ENCODE data around the gene NUP62CL. TPM values are rescaled to one million over a fixed set of nuclear protein-coding genes. Genes with fewer than 3 reads are reported as not detected.

NUP62CL gene
- total RNA-seq, 1 donor, result not detected

DNA sequence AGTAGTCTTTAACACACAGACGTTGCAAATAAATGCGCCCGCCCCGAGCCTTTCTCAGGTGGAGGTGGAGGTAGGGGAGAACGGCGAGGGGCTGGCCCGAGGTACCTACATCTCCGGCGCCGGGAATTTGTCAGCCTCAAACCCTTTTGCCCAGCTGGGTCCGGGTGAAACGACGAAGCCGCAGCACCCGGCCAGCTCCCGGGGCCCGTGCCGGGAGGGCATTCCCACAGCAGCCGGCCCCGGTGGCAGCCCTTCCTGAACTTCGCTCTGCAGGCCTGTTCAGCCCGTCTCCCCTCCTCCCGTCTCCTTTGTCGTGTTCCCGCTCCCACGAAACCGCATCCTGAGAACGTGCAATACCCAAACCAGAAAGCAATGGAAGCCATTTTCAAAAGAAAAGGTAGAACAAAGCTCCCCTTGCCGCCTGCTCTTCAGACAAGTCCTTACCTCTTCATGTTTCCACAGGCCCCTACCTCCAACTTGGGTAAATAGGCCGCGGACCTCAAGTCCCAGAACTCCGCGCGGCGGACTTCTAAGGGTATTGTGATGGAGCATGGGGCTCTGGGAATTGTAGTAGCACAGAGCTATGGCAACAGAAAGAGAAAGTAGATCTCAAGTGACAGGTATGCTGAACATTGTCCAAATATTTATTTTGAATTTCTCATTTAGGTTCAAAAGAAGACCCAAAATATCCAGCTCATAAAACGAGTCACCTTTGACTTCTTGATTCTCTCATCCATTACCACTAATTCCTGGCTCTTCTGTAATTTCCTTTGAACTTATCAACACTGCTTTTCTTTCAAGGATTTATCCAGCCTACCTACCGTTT, 87.7 kb downstream of the NUP62CL start, which contains the start of gene RBM41:
Gene RBM41 (minus strand): TSS at position 501 of the 826 bp plus-strand sequence. CDS start 49 bp downstream, at position 452.
- TF ChIP-seq, protein P1, sequence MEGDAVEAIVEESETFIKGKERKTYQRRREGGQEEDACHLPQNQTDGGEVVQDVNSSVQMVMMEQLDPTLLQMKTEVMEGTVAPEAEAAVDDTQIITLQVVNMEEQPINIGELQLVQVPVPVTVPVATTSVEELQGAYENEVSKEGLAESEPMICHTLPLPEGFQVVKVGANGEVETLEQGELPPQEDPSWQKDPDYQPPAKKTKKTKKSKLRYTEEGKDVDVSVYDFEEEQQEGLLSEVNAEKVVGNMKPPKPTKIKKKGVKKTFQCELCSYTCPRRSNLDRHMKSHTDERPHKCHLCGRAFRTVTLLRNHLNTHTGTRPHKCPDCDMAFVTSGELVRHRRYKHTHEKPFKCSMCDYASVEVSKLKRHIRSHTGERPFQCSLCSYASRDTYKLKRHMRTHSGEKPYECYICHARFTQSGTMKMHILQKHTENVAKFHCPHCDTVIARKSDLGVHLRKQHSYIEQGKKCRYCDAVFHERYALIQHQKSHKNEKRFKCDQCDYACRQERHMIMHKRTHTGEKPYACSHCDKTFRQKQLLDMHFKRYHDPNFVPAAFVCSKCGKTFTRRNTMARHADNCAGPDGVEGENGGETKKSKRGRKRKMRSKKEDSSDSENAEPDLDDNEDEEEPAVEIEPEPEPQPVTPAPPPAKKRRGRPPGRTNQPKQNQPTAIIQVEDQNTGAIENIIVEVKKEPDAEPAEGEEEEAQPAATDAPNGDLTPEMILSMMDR (IDR thresholded peaks at IDR 0.05; ENCODE audit: extremely low read depth, low read depth, low read length), result no peak
- H3K36me3 ChIP-seq (ENCODE audit: insufficient read depth, low read length), result peaks cover 18% of the 10 kb centered on the region
- no peaks in the 10 kb centered on the region for H4K20me1 ChIP-seq (ENCODE audit: insufficient read depth, low read length)
- peak within 1 kb of the TSS; percentile 70 for H3K4me3 ChIP-seq (ENCODE audit: insufficient read depth, low read length)
- H3K27me3 ChIP-seq (ENCODE audit: insufficient read depth, low read length), result peaks cover 13% of the 10 kb centered on the region
- H3K9me3 ChIP-seq (ENCODE audit: low read depth, low read length), result no peaks in the 10 kb centered on the region
- peak; percentile 54 for DNase-seq (ENCODE audit: insufficient read length, low spot score, missing footprints)
- peaks cover 3% of the 10 kb centered on the region for H3K4me1 ChIP-seq (ENCODE audit: insufficient read depth, low read length)
- H3K79me2 ChIP-seq (ENCODE audit: insufficient read depth, low read length), result peaks cover 12% of the 10 kb centered on the region
- peak within 1 kb of the TSS; percentile 16 for H3K27ac ChIP-seq (ENCODE audit: low read depth, low read length)
- H2AFZ ChIP-seq (ENCODE audit: low read length), result peak within 1 kb of the TSS; percentile 80
- peak within 1 kb of the TSS; percentile 79 for H3K4me2 ChIP-seq (ENCODE audit: insufficient read depth, low read length)

DNA sequence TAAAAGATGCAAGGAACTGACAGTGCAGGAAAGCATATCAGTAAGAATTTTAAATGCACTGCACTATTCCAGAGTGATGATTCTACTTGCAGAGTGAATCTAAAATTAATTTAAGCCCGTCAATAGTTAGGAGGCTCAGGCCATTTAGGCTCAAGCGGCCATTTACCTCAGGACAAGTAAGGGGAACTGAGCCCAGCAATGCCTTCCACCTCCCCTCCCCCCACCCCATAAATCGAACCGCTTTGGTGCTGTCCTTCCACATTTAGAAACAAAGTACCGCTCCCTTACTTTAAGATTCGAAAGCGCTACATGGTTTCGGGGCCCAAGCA, 88.3 kb downstream of the NUP62CL start:
- no peak overlapping the region for H3K27ac ChIP-seq (ENCODE audit: low read depth, low read length)
- peak overlapping the region; percentile 79 for H3K4me2 ChIP-seq (ENCODE audit: insufficient read depth, low read length)
- no peak for DNase-seq (ENCODE audit: insufficient read length, low spot score, missing footprints)
- H3K4me3 ChIP-seq (ENCODE audit: insufficient read depth, low read length), result peak overlapping the region; percentile 70
- H4K20me1 ChIP-seq (ENCODE audit: insufficient read depth, low read length), result no peaks in the 10 kb centered on the region
- H3K36me3 ChIP-seq (ENCODE audit: insufficient read depth, low read length), result peaks cover 18% of the 10 kb centered on the region
- TF ChIP-seq, protein P1 (IDR thresholded peaks at IDR 0.05; ENCODE audit: extremely low read depth, low read depth, low read length), result no peak
- H3K9me3 ChIP-seq (ENCODE audit: low read depth, low read length), result no peaks in the 10 kb centered on the region
- H3K4me1 ChIP-seq (ENCODE audit: insufficient read depth, low read length), result peaks cover 3% of the 10 kb centered on the region
- peak overlapping the region; percentile 80 for H2AFZ ChIP-seq (ENCODE audit: low read length)
- peaks cover 14% of the 10 kb centered on the region for H3K27me3 ChIP-seq (ENCODE audit: insufficient read depth, low read length)
- H3K79me2 ChIP-seq (ENCODE audit: insufficient read depth, low read length), result peaks cover 12% of the 10 kb centered on the region

DNA sequence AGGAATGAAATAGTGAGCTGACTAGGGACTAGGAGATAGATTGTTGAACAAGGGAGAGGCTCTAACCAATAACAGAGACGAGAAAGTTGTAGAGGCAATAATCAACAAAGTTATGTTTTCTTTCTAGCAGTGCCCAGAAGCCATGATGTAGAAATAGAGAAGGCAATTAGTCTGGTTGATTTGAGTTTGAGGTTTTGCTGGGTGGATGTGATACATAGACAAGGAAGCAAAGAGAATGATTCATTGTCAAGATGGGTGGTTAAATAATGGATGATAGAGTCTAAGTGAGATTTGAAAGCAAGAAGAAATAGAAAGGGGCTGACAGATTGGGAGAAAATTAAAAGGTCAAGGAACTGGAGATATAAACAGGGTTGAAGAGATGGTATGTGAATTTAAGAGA, 98.8 kb downstream of the NUP62CL start:
- H3K4me2 ChIP-seq (ENCODE audit: insufficient read depth, low read length), result no peak overlapping the region
- H3K36me3 ChIP-seq (ENCODE audit: insufficient read depth, low read length), result peaks cover 4% of the 10 kb centered on the region
- TF ChIP-seq, protein P1 (IDR thresholded peaks at IDR 0.05; ENCODE audit: extremely low read depth, low read depth, low read length), result no peak
- no peaks in the 10 kb centered on the region for H3K4me1 ChIP-seq (ENCODE audit: insufficient read depth, low read length)
- peaks cover 3% of the 10 kb centered on the region for H3K27me3 ChIP-seq (ENCODE audit: insufficient read depth, low read length)
- H2AFZ ChIP-seq (ENCODE audit: low read length), result no peak overlapping the region
- H3K27ac ChIP-seq (ENCODE audit: low read depth, low read length), result no peak overlapping the region
- DNase-seq (ENCODE audit: insufficient read length, low spot score, missing footprints), result no peak
- H4K20me1 ChIP-seq (ENCODE audit: insufficient read depth, low read length), result peaks cover 4% of the 10 kb centered on the region
- H3K79me2 ChIP-seq (ENCODE audit: insufficient read depth, low read length), result no peaks in the 10 kb centered on the region
- H3K9me3 ChIP-seq (ENCODE audit: low read depth, low read length), result no peaks in the 10 kb centered on the region
- H3K4me3 ChIP-seq (ENCODE audit: insufficient read depth, low read length), result no peak overlapping the region

DNA sequence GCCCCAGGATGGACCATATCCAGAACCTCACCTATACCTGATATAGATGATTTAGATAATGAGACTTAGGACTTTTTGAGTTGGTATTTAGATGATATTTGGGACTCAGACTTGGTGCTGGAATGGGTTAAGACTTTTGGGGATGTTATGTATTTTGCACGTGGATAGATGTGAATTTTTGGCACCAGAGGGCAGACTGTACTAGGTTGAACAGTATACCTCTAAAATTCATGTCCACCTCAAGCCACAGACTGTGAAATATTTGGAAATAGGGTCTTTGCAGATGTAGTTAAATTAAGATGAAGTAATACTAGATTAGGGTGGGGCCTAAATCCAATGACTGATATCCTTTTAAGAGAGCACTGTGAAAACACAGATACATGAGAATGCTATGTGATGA, 103.3 kb downstream of the NUP62CL start:
- peaks cover 4% of the 10 kb centered on the region for H4K20me1 ChIP-seq (ENCODE audit: insufficient read depth, low read length)
- no peak overlapping the region for H2AFZ ChIP-seq (ENCODE audit: low read length)
- H3K36me3 ChIP-seq (ENCODE audit: insufficient read depth, low read length), result peaks cover 5% of the 10 kb centered on the region
- H3K27ac ChIP-seq (ENCODE audit: low read depth, low read length), result no peak overlapping the region
- H3K4me3 ChIP-seq (ENCODE audit: insufficient read depth, low read length), result no peak overlapping the region
- TF ChIP-seq, protein P1 (IDR thresholded peaks at IDR 0.05; ENCODE audit: extremely low read depth, low read depth, low read length), result peak; percentile 19
- H3K9me3 ChIP-seq (ENCODE audit: low read depth, low read length), result no peaks in the 10 kb centered on the region
- no peak for DNase-seq (ENCODE audit: insufficient read length, low spot score, missing footprints)
- H3K27me3 ChIP-seq (ENCODE audit: insufficient read depth, low read length), result peaks cover 3% of the 10 kb centered on the region
- H3K79me2 ChIP-seq (ENCODE audit: insufficient read depth, low read length), result no peaks in the 10 kb centered on the region
- H3K4me2 ChIP-seq (ENCODE audit: insufficient read depth, low read length), result no peak overlapping the region
- no peaks in the 10 kb centered on the region for H3K4me1 ChIP-seq (ENCODE audit: insufficient read depth, low read length)
